ENCODE results near the gene IL16. TPM values are rescaled to one million over a fixed set of nuclear protein-coding genes. Genes with fewer than 3 reads are reported as not detected.
A peak's percentile ranks its signal among the peaks of the same experiment; 100 is the strongest.
"Not testable (repeated sequence)": the region's sequence is repeated elsewhere in the genome, so short reads cannot be mapped to it uniquely, and the experiment has no call there.

IL16 gene
- total RNA-seq (2014; rRNA removed; shearing (Covaris generic)) = 0.96 and 1.4 TPM in 2 replicates

GRCh38 chr15:81196576-81197254 is at the start of gene IL16:
IL16 (plus strand) TSS chr15:81196879; CDS start chr15:81225400, 28,521 bp downstream.
- DNase-seq (ENCODE audit: low read depth) = no peak

- no peak for DNase-seq (ENCODE audit: low read depth)
These were observed 45.3 kb upstream of the IL16 start for GRCh38 chr15:81151389-81151788.

DNA sequence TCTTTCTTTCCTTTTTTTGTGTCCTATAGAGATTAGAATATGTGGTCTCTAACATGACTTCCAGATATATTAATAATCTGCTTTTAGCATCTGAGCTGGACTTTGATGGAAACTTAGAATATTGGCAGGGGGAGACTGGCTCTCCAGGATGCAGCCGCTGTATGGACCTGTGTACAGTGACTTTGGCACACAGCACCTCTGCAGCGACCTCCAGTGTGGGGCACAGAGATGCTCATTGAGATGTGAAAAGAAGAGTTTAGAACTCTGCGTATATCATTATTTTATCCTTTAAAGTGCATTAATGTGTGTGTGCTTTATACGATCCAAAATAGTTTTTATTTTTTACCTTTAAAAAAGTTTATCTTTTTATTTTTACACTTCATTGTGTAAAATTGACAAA is 44.3 kb upstream of the IL16 start:
- DNase-seq (ENCODE audit: low read depth) = no peak

GRCh38 chr15:81152799-81153198 is 43.9 kb upstream of the IL16 start:
- DNase-seq (ENCODE audit: low read depth) = no peak

DNA sequence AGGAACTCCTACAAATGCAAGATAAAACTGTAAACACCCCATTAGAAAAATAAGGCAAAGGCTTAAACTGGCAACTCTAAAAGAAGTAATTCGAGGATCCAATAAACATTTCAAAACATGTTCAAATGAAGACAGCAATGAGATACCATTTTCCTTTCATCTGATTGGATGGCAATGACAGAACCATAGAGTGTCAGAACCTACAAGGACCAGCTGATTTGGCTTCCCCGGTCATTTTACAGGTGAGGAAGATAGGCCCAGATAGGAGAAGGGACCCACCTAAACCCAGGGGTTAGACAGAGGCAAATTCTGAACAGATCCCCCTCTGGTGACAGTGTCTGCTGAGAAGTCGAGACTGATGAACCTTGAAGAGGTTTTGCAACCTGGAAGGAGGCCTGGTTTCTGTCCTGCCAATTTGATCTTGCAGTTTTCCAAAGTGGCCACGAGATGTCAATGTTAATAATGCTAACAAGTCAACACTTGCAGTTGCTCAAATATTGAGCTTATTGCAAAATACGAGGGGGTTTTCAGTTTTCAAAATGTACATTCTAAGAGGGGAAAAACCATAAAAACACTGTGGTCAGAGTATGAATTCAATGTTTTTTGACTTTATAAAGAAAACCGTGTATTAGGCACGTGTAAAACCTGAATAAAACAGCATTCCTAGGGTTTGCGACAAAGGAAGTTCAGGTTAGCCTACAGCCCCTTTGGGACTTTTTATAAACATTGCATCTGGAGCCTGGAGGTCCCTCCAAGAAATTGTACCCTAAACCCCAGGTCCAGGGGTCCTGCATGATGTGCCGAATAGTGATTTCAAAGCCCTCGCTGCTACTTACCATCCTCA is 41.1 kb upstream of the IL16 start:
- DNase-seq (ENCODE audit: low read depth) = peak; percentile 66

- no peak for DNase-seq (ENCODE audit: low read depth)
These were observed 40.4 kb upstream of the IL16 start for GRCh38 chr15:81156324-81156723.

GRCh38 chr15:81157195-81157938 is 39.3 kb upstream of the IL16 start:
- DNase-seq (ENCODE audit: low read depth) = no peak

DNA sequence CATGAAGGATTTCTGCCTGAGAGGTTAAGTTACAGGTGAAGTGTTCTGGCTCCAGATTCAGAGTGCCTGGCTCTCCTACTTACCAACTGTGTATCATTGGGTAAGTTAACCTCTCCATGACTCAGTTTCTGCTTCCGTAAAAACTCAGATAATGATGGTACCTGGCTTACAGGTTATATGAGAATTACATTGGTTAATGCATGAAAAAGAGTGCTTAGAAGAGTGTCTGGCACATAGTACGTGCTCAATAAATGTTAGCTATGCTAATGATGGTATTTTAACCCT is 38.8 kb upstream of the IL16 start:
- no peak for DNase-seq (ENCODE audit: low read depth)

- DNase-seq (ENCODE audit: low read depth) = not testable (repeated sequence)
These were observed 38.1 kb upstream of the IL16 start for GRCh38 chr15:81158561-81158960.

- peak; percentile 98 for DNase-seq (ENCODE audit: low read depth)
These were observed 36.1 kb upstream of the IL16 start for GRCh38 chr15:81160312-81161159.

DNA sequence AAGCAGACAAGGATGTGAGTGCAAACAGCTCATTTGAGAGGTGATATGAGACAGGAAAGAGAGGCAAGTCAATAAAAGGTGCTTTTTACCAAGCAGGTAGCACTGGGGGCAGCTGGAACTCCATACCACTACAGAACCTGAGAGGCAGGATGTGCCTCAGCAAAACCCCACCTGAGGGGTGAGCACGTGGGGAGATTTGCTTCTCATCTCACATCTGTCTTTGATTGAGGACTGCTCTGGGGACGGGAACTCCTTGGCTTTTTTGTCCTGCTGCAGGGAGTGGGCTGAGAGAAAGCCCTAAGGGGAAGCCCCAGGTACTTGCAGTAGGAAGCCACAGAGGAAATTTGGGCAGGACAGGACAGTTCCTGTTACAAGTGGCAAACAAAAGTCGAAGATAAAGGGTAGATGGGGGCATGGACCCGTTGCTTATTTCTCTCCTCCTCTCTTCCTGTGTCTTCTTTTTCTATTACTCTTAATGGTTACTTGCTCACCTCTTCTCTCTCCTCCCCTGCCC is 35.5 kb upstream of the IL16 start:
- no peak for DNase-seq (ENCODE audit: low read depth)

DNA sequence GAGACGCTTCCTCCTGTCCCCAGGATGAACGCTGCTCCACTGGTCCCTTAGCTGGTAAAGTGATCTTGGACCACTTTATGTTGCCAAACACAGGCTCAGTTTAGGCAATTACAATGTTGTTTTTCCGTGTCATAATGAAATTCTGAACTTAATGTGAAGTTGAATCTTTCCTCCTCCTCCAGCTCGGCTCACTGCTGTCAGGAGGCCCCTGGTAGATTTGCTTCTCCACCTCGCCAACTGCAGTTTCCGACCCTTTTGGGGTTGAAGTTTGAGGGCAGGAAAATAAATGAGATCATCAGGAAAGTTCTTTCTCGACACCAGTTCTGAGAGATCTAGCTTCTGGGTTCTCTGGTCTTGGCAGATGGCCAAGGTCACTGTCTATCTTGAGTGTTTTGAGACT is 34.8 kb upstream of the IL16 start:
- no peak for DNase-seq (ENCODE audit: low read depth)

GRCh38 chr15:81163961-81164800 is 32.5 kb upstream of the IL16 start:
- peak; percentile 85 for DNase-seq (ENCODE audit: low read depth)

DNA sequence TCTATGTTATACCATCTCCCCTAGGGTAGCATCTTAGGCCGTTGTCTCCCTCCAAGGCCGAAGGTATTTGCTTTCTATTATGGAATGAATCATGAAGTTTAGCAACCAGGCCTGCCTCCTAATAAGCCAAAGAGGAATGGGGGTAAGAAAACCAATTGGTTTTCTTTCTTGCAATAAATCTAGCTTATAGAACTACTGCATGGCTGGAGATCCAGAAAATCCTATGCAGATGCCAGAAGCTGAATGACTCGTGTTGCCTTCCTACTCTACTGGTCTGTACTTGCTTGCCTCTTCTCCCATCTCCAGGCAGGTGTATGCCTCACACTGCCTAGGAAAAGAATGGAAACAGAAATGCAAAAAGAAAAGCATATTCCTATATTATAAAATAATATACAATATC is 31.1 kb upstream of the IL16 start:
- DNase-seq (ENCODE audit: low read depth) = no peak

DNA sequence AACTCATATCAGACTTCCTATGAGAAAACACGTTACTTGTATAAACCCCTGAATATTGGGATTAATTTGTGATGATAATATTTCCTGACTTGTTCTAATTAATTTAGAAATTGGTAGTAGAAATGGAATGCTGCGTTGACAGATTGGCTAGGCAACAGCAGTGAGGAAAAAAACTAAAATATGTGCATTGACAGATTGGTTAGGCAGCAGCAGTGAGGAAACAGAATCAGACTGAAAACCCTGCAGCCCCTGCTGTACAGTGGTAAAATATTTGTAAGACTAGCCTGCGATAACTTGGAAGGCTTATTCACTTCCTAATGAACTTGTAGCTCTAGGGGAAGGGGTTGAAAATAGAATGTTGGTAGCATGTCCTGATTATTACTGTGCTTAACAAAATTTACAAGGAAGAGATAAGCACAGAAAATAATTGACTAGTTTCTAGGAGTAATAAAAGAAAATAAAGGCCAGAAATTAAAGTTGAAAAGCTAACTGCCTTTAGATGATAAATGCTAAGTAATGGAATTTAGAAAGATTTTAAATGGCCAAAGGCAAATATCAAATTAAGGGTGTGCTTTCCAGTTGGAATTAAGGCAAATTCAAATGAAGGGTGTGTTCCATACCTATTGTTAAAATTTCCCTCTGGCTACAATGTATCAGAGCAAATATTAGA is 29.9 kb upstream of the IL16 start:
- no peak for DNase-seq (ENCODE audit: low read depth)

DNA sequence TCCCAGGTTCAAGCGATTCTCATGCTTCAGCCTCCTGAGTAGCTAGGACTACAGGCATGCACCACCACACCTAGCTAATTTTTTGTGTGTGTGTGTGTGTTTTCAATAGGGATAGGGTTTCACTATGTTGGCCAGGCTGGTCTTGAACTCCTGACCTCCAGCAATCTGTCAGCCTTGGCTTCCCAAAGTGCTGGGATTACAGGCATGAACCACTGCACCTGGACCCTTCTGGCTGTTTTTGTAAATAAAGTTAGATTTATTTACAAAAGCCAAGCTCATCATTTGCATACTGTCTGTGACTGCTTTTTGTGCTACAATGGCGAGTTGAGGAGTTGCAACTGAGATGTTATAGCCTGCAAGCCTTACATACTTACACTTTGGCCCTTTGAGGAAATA is 28.6 kb upstream of the IL16 start:
- DNase-seq (ENCODE audit: low read depth) = no peak

GRCh38 chr15:81168644-81169043 is 28.0 kb upstream of the IL16 start:
- no peak for DNase-seq (ENCODE audit: low read depth)

DNA sequence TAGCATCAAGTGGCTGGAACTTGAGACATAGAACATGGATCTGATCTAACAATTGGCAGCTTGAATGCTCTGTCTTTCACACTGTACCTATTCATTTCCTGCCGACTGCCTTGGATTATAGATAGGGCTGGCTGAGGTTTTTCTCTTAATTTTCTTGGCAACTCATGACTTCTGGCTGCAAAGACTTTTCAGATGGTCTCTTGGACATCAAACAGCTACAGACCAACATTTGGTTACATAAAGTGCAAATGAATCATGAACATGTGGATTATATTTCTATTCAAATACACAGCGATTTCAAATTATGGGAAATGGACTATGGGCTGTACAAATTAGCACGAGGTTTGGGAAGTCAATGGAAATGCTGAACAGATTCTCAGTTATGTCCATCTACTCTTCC is 26.2 kb upstream of the IL16 start:
- peak; percentile 31 for DNase-seq (ENCODE audit: low read depth)

GRCh38 chr15:81171286-81171685 is 25.4 kb upstream of the IL16 start:
- no peak for DNase-seq (ENCODE audit: low read depth)
